ENCODE measurements around the gene MFN2. TPM values are rescaled to one million over a fixed set of nuclear protein-coding genes. Genes with fewer than 3 reads are reported as not detected.
"Not testable (repeated sequence)": the region's sequence is repeated elsewhere in the genome, so short reads cannot be mapped to it uniquely, and the experiment has no call there.

Gene MFN2
- polyA plus RNA-seq, 1 experiment = 62.5 TPM

DNA sequence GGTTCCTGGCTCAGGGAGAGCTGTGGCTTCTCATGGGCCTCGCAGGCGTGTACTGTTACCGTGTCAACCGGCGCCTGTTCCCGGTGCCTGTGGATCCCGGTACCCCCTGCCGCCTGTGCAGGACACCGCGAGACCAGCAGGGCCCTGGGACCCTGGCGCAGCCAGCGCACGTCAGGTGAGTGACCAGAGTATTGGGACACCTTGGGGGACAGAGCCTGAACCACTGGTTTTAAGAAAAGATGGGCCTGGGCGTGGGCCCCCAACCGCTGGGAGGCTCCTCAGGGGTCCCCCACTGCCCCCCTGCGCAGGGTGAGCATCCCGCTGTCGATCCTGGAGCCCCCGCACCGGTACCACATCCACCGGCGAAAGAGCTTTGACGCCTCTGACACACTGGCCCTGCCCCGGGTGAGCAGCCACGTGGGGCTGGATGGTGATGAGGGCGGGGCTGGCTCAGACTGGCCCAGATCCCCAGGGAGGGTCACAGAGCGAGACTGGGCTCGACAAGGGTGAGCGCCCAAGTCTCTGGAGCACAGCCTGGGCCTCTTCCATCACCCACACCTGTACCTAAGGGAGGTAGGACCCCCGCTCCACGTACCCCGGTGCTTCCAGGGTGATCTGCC is 49.6 kb downstream of the MFN2 start:
- POLR2A ChIA-PET = no interaction called here

DNA sequence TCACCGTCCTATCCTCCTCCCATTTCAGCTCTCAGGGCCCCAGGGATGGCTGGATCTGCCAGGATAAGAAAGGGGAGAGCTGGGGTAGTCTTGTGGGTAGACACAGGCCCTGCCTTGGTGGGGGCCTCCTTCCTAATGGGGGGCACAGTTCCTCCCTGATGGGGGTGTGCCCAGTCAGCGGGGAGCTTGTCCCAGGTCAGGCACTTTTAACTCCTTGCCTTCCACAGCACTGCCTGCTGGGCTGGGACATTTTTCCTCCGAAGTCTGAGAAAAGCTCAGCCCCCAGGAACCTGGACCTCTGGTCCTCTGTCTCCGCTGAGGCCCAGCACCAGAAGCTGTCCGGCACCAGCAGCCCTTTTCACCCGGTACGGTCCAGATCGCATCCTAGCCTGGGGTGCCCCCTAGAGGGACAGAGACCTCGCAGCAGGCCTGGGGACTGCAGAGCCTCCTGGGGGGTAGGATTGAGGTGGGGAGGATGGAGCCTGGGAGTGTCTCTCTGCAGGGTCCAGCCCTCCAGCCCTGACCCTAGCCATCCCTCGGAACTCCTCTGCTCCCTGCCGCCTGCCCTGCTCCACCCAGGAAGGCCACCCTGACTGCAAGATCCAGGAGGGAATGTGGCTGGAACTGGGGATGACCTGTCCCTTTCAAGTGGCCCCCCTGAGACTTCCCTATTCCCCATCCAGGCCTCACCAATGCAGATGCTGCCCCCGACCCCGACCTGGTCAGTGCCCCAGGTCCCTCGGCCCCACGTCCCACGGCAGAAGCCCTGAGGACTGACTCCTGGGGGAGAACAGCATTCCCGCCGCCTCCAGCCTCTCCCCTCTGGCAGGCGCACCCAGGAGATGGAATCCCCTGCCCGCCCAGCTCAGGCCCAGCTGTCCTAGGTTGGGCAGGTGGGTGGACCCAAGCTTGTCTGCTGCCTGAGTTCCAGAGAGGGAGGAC is 51.1 kb downstream of the MFN2 start:
- Histone ChIP-seq H3K36me3 (ENCODE audit: control insufficient read depth, insufficient read depth, low read length) (peaks cover 13% of the 10 kb centered on the region), H3K27me3 (ENCODE audit: control insufficient read depth, insufficient read depth, low read length) (no peaks in the 10 kb centered on the region), H3K4me3 (ENCODE audit: low read depth, low read length) (no peak overlapping the region)
- ChIA-PET POLR2A (interaction anchor here (0.6 kb wide), 1 partner anchor 62 kb away, joined by 3 read pairs; no protein-coding TSS in a partner anchor), CTCF (interaction anchor here (0.7 to 2.3 kb wide), 20 partner anchors 8 to 193 kb away, joined by 3 to 12 read pairs (median 4); partner anchors contain the start of gene MIIP)
- DNase-seq (ENCODE audit: low read depth) = no peak
- TF ChIP-seq, protein P1, sequence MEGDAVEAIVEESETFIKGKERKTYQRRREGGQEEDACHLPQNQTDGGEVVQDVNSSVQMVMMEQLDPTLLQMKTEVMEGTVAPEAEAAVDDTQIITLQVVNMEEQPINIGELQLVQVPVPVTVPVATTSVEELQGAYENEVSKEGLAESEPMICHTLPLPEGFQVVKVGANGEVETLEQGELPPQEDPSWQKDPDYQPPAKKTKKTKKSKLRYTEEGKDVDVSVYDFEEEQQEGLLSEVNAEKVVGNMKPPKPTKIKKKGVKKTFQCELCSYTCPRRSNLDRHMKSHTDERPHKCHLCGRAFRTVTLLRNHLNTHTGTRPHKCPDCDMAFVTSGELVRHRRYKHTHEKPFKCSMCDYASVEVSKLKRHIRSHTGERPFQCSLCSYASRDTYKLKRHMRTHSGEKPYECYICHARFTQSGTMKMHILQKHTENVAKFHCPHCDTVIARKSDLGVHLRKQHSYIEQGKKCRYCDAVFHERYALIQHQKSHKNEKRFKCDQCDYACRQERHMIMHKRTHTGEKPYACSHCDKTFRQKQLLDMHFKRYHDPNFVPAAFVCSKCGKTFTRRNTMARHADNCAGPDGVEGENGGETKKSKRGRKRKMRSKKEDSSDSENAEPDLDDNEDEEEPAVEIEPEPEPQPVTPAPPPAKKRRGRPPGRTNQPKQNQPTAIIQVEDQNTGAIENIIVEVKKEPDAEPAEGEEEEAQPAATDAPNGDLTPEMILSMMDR (IDR thresholded peaks at IDR 0.05; ENCODE audit: insufficient read depth, low read depth, low read length) = peak; percentile 77

More for the DNA sequence above, 49.6 kb downstream of the MFN2 start:
- CTCF ChIA-PET = interaction anchor here (1.6 to 1.8 kb wide), 2 partner anchors 28 to 192 kb away, joined by 6 to 8 read pairs; no protein-coding TSS in a partner anchor
- Histone ChIP-seq H3K4me3 (ENCODE audit: low read depth, low read length) (no peak overlapping the region), H3K36me3 (ENCODE audit: control insufficient read depth, insufficient read depth, low read length) (peaks cover 14% of the 10 kb centered on the region), H3K27me3 (ENCODE audit: control insufficient read depth, insufficient read depth, low read length) (no peaks in the 10 kb centered on the region)
- TF ChIP-seq, protein P1 (IDR thresholded peaks at IDR 0.05; ENCODE audit: insufficient read depth, low read depth, low read length) = no peak
- DNase-seq (ENCODE audit: low read depth) = no peak

DNA sequence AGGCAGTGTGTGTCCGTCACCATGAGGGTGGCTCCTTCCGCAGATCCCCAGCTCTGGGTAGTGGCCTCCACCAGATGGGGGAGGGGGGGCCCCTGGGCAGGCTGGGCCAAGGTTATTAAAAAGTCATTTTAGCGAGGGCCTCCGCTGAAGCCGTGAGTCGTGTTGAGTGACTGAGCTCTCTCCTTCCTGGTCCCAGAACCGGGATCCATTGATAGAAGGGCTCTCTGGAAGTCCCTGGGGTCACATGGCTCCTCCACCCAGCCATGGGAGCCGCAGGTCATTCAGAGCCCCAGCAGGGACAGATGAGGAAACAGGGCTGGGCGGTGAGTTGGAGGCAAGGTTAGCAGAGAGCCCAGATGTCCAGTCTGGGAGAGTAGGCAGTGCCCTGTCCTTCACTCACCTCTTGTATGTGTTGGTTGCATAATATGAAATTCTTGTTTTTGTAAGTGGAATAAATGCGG is 51.9 kb downstream of the MFN2 start:
- CTCF ChIA-PET = interaction anchor here (0.9 to 2.3 kb wide), 5 partner anchors 9 to 191 kb away, joined by 3 to 12 read pairs (median 4); no protein-coding TSS in a partner anchor
- Histone ChIP-seq H3K36me3 (ENCODE audit: control insufficient read depth, insufficient read depth, low read length) (peaks cover 10% of the 10 kb centered on the region), H3K27me3 (ENCODE audit: control insufficient read depth, insufficient read depth, low read length) (no peaks in the 10 kb centered on the region), H3K4me3 (ENCODE audit: low read depth, low read length) (no peak overlapping the region)
- POLR2A ChIA-PET = no interaction called here
- DNase-seq (ENCODE audit: low read depth) = no peak
- TF ChIP-seq, protein P1 (IDR thresholded peaks at IDR 0.05; ENCODE audit: insufficient read depth, low read depth, low read length) = no peak

DNA sequence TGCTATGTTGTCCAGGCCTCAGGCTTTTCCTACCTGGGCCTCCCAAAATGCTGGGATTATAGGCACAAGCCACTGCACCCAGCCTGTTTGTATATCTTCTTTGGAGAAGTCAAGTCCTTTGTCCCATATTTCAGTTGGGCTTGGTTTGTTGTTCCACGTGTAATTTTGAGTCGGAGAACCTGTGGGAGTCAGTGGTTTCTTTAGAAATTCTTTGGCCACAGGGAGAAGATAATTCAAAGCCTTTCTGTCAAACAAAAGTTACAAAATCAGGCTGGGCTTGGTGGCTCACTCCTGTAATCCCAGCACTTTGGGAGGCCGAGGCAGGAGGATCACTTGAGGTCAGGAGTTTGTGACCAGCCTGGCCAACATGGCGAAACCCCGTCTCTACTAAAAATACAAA is 53.2 kb downstream of the MFN2 start:
- DNase-seq (ENCODE audit: low read depth); POLR2A ChIA-PET: not testable (repeated sequence)
- CTCF ChIA-PET = interaction anchor here (1.0 kb wide), 1 partner anchor 17 kb away, joined by 3 read pairs; no protein-coding TSS in a partner anchor

DNA sequence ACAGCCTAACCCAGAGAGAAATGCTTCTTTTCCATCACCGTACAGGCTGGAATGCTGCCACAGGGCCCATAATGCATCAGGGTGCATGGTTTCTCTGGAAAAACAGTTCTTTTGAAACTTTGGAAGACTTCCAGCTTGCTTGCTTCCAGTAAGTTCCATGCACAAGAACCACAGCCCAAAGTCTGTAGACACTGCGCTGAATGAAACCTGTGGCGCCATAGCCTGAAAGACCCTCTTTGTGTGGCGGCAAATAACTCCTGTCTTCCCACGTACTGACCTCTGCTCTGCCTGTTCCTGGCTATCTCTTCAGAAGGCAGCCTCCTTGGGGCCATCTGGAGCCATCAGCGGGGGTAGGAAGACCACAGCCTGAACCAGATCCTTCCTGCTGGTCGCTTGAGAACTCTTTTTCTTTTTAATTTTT is 54.1 kb downstream of the MFN2 start:
- CTCF ChIA-PET = interaction anchor here (1.0 kb wide), 1 partner anchor 16 kb away, joined by 3 read pairs; no protein-coding TSS in a partner anchor
- TF ChIP-seq, protein P1 (IDR thresholded peaks at IDR 0.05; ENCODE audit: insufficient read depth, low read depth, low read length) = no peak
- no peaks in the 10 kb centered on the region for H3K27me3 ChIP-seq (ENCODE audit: control insufficient read depth, insufficient read depth, low read length)

More for the DNA sequence above, 53.2 kb downstream of the MFN2 start:
- not testable (repeated sequence) for H3K27me3 ChIP-seq (ENCODE audit: control insufficient read depth, insufficient read depth, low read length); H3K4me3 ChIP-seq (ENCODE audit: low read depth, low read length); H3K36me3 ChIP-seq (ENCODE audit: control insufficient read depth, insufficient read depth, low read length)

More for the DNA sequence above, 54.1 kb downstream of the MFN2 start:
- Histone ChIP-seq H3K36me3 (ENCODE audit: control insufficient read depth, insufficient read depth, low read length) (peaks cover 5% of the 10 kb centered on the region), H3K4me3 (ENCODE audit: low read depth, low read length) (no peak overlapping the region)
- DNase-seq (ENCODE audit: low read depth) = no peak
- POLR2A ChIA-PET = no interaction called here

Measured in BJ (cell line).